GM19395 (cell line): ENCODE results near the gene DLG2.

Source experiments
- ATAC-seq: cut with Tn5 transposase; IDR thresholded peaks from one replicate; pipeline ENCODE4 v1.9.1; 2021; ENCODE audit warnings: mild to moderate bottlenecking, moderate library complexity; ENCODE audit not compliant: unreplicated experiment

The DLG2 gene

GRCh38 chr11:85572056-85572455 is 55.1 kb downstream of the DLG2 start:
- ATAC-seq: no peak

GRCh38 chr11:85569525-85569924 is 57.6 kb downstream of the DLG2 start:
- no peak for ATAC-seq

GRCh38 chr11:85558411-85558810 is 68.7 kb downstream of the DLG2 start:
- ATAC-seq: no peak

- ATAC-seq: no peak
Measured at GRCh38 chr11:85551881-85552280, 75.3 kb downstream of the DLG2 start.

- no peak for ATAC-seq
Measured at GRCh38 chr11:85541683-85542082, 85.5 kb downstream of the DLG2 start.

- no peak for ATAC-seq
Measured at GRCh38 chr11:85540635-85541205, 86.4 kb downstream of the DLG2 start.

GRCh38 chr11:85540181-85540580 is 87.0 kb downstream of the DLG2 start:
- no peak for ATAC-seq

- ATAC-seq: no peak
Measured at GRCh38 chr11:85539740-85540139, 87.4 kb downstream of the DLG2 start.

- ATAC-seq: no peak
Measured at GRCh38 chr11:85539029-85539689, 88.0 kb downstream of the DLG2 start.

GRCh38 chr11:85536438-85536837 is 90.7 kb downstream of the DLG2 start:
- no peak for ATAC-seq

GRCh38 chr11:85534806-85535205 is 92.3 kb downstream of the DLG2 start:
- ATAC-seq: no peak

GRCh38 chr11:85531191-85531897 is 95.8 kb downstream of the DLG2 start:
- no peak for ATAC-seq

- ATAC-seq: no peak
Measured at GRCh38 chr11:85530634-85531033, 96.5 kb downstream of the DLG2 start.

- ATAC-seq: no peak
Measured at GRCh38 chr11:85526564-85526963, 100.6 kb downstream of the DLG2 start.

GRCh38 chr11:85525686-85526085 is 101.5 kb downstream of the DLG2 start:
- ATAC-seq: no peak

GRCh38 chr11:85517272-85517671 is 109.9 kb downstream of the DLG2 start:
- ATAC-seq: no peak

GRCh38 chr11:85495918-85496317 is 131.2 kb downstream of the DLG2 start:
- no peak for ATAC-seq

- no peak for ATAC-seq
Measured at GRCh38 chr11:85494396-85494795, 132.7 kb downstream of the DLG2 start.

GRCh38 chr11:85485902-85486301 is 141.2 kb downstream of the DLG2 start:
- ATAC-seq: no peak

- no peak for ATAC-seq
Measured at GRCh38 chr11:85483861-85484260, 143.3 kb downstream of the DLG2 start.

GRCh38 chr11:85481862-85482261 is 145.3 kb downstream of the DLG2 start:
- no peak for ATAC-seq
